ENCODE measurements around the gene ZNF672.
"Not testable (repeated sequence)": the region's sequence is repeated elsewhere in the genome, so short reads cannot be mapped to it uniquely, and the experiment has no call there.

Gene ZNF672

DNA sequence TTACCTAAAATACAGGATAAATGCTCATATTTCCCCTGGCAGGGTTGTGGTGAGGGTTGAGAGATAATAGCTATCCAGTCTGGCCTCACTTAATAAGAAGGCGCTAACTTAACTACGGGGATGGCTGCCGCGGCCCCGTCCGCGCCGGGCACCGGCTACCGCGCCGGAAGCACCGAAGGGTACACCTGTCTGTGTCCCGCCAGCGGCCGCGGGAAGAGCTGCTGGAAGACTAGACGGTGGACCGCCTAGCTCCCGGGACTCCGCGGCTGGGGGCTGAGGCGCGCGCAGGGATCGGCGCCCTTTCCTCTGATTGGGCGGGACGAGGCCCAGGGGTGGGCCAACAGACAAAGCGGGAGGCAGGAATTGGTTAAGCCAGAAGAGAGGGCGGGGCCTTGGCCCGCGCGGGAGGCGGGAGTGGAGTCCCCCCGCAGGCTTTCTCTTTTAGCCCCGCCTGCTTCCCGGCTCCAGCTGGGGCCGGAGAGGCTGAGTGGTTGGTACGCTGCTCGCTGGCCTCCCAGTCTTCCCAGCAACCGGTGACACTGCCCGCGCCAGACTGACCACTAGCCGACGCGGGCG, at the start of gene ZNF672:
TSS of gene ZNF672 (plus strand) at position 444 of the 576 bp plus-strand sequence. CDS start 9,051 bp downstream, outside the sequence.
- TF ChIP-seq YY1 (IDR thresholded peaks at IDR 0.05; ENCODE audit: insufficient read depth, insufficient read length), result no peak
- no peak for TF ChIP-seq ZNF274 (IDR thresholded peaks at IDR 0.05; ENCODE audit: low read depth, low read length)
- no peak for TF ChIP-seq SUZ12 (IDR thresholded peaks at IDR 0.05; ENCODE audit: extremely low read depth, insufficient read depth, insufficient read length)
- Histone ChIP-seq H3K4me3 (ENCODE audit: insufficient read length, low read depth) (peak within 1 kb of the TSS; percentile 91), H3K27me3 (ENCODE audit: insufficient read depth, insufficient read length) (peaks cover 23% of the 10 kb centered on the region), H3K4me1 (ENCODE audit: insufficient read depth, insufficient read length) (peaks cover 6% of the 10 kb centered on the region), H3K9ac (ENCODE audit: insufficient read length, low read depth) (peak within 1 kb of the TSS; percentile 91), H3K9me3 (ENCODE audit: insufficient read depth, low read length) (no peaks in the 10 kb centered on the region), H3K36me3 (ENCODE audit: insufficient read depth, insufficient read length, low read length) (peaks cover 3% of the 10 kb centered on the region)
- DNase-seq (ENCODE audit: low read depth, low spot score), result peak; percentile 97

DNA sequence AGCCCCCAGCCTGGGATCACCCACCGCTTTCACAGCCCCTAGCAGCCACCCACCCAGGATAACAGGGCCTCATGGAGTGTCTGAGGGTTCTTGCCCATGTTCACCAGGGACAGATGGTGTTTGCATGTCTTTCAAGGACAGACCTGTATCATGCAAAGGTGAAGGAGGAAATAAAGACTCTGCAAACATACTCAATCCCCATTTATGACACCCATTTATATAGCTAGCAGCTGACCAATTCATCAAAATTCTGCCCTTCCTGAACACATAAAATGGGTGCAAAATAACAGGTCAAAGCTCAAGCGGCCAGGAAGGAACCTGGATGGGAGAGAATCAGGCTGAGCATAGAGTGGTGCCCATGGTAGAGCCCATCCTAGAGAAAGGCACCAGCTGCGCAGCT, 49.7 kb upstream of the ZNF672 start:
- H3K9ac ChIP-seq (ENCODE audit: insufficient read length, low read depth), result no peak overlapping the region
- no peaks in the 10 kb centered on the region for H3K4me1 ChIP-seq (ENCODE audit: insufficient read depth, insufficient read length)
- no peak for DNase-seq (ENCODE audit: low read depth, low spot score)
- no peak overlapping the region for H3K4me3 ChIP-seq (ENCODE audit: insufficient read length, low read depth)
- H3K9me3 ChIP-seq (ENCODE audit: insufficient read depth, low read length), result 0 out of 2 replicates have a peak, but pooled peaks cover 11% of the 10 kb centered on the region
- peaks cover 3% of the 10 kb centered on the region for H3K27me3 ChIP-seq (ENCODE audit: insufficient read depth, insufficient read length)
- TF ChIP-seq ZNF274 (IDR thresholded peaks at IDR 0.05; ENCODE audit: low read depth, low read length), result no peak
- TF ChIP-seq YY1 (IDR thresholded peaks at IDR 0.05; ENCODE audit: insufficient read depth, insufficient read length), result no peak
- TF ChIP-seq SUZ12 (IDR thresholded peaks at IDR 0.05; ENCODE audit: extremely low read depth, insufficient read depth, insufficient read length), result no peak
- no peaks in the 10 kb centered on the region for H3K36me3 ChIP-seq (ENCODE audit: insufficient read depth, insufficient read length, low read length)

DNA sequence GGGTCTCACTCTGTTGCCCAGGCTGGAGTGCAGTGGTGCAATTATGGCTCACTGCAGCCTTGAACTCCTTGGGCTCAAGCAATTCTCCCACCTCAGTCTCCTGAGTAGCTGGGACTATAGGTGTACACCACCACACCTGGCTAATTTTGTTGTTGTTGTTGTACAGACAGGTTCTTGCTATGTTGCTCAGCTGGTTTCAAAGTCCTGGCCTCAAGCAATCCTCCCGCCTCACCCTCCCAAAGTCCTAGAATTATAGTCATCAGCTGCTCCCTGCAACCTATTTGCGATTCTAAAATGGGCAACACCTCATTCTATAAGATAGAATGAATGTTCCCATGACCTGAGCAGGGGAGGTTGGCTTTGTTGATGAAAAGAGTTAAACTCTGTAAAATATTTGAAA, 48.7 kb upstream of the ZNF672 start:
- DNase-seq (ENCODE audit: low read depth, low spot score); H3K9ac ChIP-seq (ENCODE audit: insufficient read length, low read depth); H3K4me1 ChIP-seq (ENCODE audit: insufficient read depth, insufficient read length); H3K4me3 ChIP-seq (ENCODE audit: insufficient read length, low read depth); H3K27me3 ChIP-seq (ENCODE audit: insufficient read depth, insufficient read length); H3K36me3 ChIP-seq (ENCODE audit: insufficient read depth, insufficient read length, low read length): not testable (repeated sequence)
- 0 out of 2 replicates have a peak, but pooled peaks cover 11% of the 10 kb centered on the region for H3K9me3 ChIP-seq (ENCODE audit: insufficient read depth, low read length)

DNA sequence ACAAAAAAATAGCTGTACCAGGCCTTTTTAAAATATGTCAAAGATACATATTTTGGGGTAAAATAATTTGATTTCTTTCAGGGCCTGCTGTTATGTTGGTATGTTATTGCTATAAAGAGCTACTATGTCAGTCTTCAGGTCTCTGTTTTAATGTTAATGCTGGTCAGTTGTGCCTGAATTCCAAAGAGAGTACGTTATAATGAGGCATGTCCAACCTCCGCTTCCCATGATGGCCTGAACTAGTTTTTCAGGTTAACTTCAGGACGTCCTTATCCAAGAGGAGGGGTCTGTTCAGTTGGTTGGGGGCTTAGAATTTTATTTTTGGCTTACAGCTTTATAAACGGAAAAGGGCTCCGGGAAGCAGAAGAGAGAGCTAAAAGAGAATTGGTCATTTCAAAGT, 47.6 kb upstream of the ZNF672 start:
- H3K27me3 ChIP-seq (ENCODE audit: insufficient read depth, insufficient read length), result peaks cover 3% of the 10 kb centered on the region
- TF ChIP-seq ZNF274 (IDR thresholded peaks at IDR 0.05; ENCODE audit: low read depth, low read length) (no peak), YY1 (IDR thresholded peaks at IDR 0.05; ENCODE audit: insufficient read depth, insufficient read length) (no peak), SUZ12 (IDR thresholded peaks at IDR 0.05; ENCODE audit: extremely low read depth, insufficient read depth, insufficient read length) (no peak)
- H3K9me3 ChIP-seq (ENCODE audit: insufficient read depth, low read length), result 0 out of 2 replicates have a peak, but pooled peaks cover 11% of the 10 kb centered on the region
- no peak overlapping the region for H3K4me3 ChIP-seq (ENCODE audit: insufficient read length, low read depth)
- no peaks in the 10 kb centered on the region for H3K4me1 ChIP-seq (ENCODE audit: insufficient read depth, insufficient read length)
- no peak for DNase-seq (ENCODE audit: low read depth, low spot score)
- H3K9ac ChIP-seq (ENCODE audit: insufficient read length, low read depth), result no peak overlapping the region
- H3K36me3 ChIP-seq (ENCODE audit: insufficient read depth, insufficient read length, low read length), result no peaks in the 10 kb centered on the region

DNA sequence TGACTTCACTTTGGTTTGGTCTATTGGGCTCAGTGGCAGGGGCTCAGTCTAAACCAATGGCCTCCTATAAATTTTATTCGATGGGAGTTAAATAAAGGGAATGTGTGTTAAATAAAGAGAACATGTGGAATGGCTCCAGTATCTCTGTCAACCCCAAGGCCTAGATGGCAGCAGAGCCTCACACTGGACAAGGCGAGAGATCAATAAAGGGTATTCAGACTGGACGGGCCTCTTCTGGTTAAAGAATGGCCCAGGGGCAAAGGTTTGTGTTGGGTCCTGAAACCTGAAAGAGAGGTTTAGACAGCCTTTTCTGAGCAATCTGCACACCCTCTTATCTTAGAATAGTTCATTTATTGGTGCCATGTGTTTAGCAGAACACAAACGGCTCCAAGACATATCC, 47.0 kb upstream of the ZNF672 start:
- Histone ChIP-seq H3K36me3 (ENCODE audit: insufficient read depth, insufficient read length, low read length) (no peaks in the 10 kb centered on the region), H3K4me3 (ENCODE audit: insufficient read length, low read depth) (no peak overlapping the region), H3K4me1 (ENCODE audit: insufficient read depth, insufficient read length) (no peaks in the 10 kb centered on the region), H3K27me3 (ENCODE audit: insufficient read depth, insufficient read length) (peaks cover 3% of the 10 kb centered on the region), H3K9ac (ENCODE audit: insufficient read length, low read depth) (no peak overlapping the region), H3K9me3 (ENCODE audit: insufficient read depth, low read length) (0 out of 2 replicates have a peak, but pooled peaks cover 11% of the 10 kb centered on the region)
- TF ChIP-seq SUZ12 (IDR thresholded peaks at IDR 0.05; ENCODE audit: extremely low read depth, insufficient read depth, insufficient read length) (no peak), ZNF274 (IDR thresholded peaks at IDR 0.05; ENCODE audit: low read depth, low read length) (no peak), YY1 (IDR thresholded peaks at IDR 0.05; ENCODE audit: insufficient read depth, insufficient read length) (no peak)
- DNase-seq (ENCODE audit: low read depth, low spot score), result no peak

DNA sequence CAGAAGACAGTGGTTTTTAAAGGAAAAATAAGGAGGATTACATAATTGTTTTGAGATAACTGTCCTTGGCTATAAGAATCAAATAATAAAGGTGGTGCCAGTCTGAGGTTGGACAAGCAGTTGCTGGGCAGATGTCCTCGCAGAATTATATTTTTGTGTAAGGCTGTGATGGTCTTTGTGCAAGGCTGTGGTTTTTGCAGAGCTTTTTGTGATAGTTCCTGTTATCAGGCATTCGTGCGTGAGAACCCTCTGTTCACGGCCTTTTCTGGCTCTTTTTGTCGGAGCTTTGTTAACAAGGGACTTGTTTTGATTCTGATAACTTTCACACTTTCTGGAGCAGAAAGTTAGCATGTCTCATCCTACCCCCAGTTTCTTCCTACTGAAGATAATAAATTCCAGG, 45.7 kb upstream of the ZNF672 start:
- H3K9me3 ChIP-seq (ENCODE audit: insufficient read depth, low read length), result 0 out of 2 replicates have a peak, but pooled peaks cover 11% of the 10 kb centered on the region
- DNase-seq (ENCODE audit: low read depth, low spot score), result no peak

DNA sequence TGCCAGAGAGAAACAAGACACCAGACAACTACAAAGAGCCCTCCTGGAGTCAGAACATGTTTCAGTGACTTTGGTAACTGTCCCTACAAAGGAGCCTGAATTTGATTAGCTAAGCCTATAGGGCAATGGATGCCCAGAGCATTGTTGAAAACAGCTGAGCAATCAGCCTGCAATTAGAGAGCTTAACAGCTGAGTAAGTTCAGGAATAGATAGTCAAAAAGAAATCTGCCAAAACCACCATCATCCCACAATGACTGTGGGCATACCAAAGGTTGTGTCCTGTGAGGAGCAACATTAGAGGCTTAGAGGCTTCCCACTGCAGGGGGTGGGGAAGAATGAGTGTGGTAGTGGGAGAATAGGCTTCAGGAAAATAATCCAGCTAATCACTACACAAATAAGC, 44.4 kb upstream of the ZNF672 start:
- Histone ChIP-seq H3K4me3 (ENCODE audit: insufficient read length, low read depth) (no peak overlapping the region), H3K36me3 (ENCODE audit: insufficient read depth, insufficient read length, low read length) (no peaks in the 10 kb centered on the region), H3K9ac (ENCODE audit: insufficient read length, low read depth) (no peak overlapping the region), H3K27me3 (ENCODE audit: insufficient read depth, insufficient read length) (peaks cover 3% of the 10 kb centered on the region), H3K4me1 (ENCODE audit: insufficient read depth, insufficient read length) (no peaks in the 10 kb centered on the region), H3K9me3 (ENCODE audit: insufficient read depth, low read length) (0 out of 2 replicates have a peak, but pooled peaks cover 11% of the 10 kb centered on the region)
- DNase-seq (ENCODE audit: low read depth, low spot score), result peak; percentile 68
- no peak for TF ChIP-seq YY1 (IDR thresholded peaks at IDR 0.05; ENCODE audit: insufficient read depth, insufficient read length)
- no peak for TF ChIP-seq SUZ12 (IDR thresholded peaks at IDR 0.05; ENCODE audit: extremely low read depth, insufficient read depth, insufficient read length)
- no peak for TF ChIP-seq ZNF274 (IDR thresholded peaks at IDR 0.05; ENCODE audit: low read depth, low read length)

More for the DNA sequence above, 45.7 kb upstream of the ZNF672 start:
- TF ChIP-seq SUZ12 (IDR thresholded peaks at IDR 0.05; ENCODE audit: extremely low read depth, insufficient read depth, insufficient read length) (no peak), YY1 (IDR thresholded peaks at IDR 0.05; ENCODE audit: insufficient read depth, insufficient read length) (no peak), ZNF274 (IDR thresholded peaks at IDR 0.05; ENCODE audit: low read depth, low read length) (no peak)
- Histone ChIP-seq H3K9ac (ENCODE audit: insufficient read length, low read depth) (no peak overlapping the region), H3K27me3 (ENCODE audit: insufficient read depth, insufficient read length) (peaks cover 3% of the 10 kb centered on the region), H3K4me1 (ENCODE audit: insufficient read depth, insufficient read length) (no peaks in the 10 kb centered on the region), H3K36me3 (ENCODE audit: insufficient read depth, insufficient read length, low read length) (no peaks in the 10 kb centered on the region), H3K4me3 (ENCODE audit: insufficient read length, low read depth) (no peak overlapping the region)

DNA sequence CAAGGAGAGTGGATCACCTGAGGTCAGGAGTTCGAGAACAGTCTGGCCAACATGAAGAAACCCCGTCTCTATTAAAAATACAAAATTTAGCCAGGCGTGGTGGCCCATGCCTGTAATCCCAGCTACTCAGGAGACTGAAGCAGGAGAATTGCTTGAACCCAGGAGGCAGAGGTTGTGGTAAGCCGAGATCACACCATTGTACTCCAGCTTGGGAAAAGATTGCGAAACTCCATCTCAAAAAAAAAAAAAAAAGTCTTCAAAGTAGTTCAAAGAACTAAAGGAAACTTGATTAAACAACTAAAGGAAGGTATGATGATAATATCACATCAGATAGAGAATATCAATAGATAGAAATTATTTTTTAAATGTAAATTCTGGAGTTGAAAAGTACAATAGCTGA, 43.4 kb upstream of the ZNF672 start:
- H3K4me3 ChIP-seq (ENCODE audit: insufficient read length, low read depth); DNase-seq (ENCODE audit: low read depth, low spot score); H3K9ac ChIP-seq (ENCODE audit: insufficient read length, low read depth); H3K4me1 ChIP-seq (ENCODE audit: insufficient read depth, insufficient read length); H3K27me3 ChIP-seq (ENCODE audit: insufficient read depth, insufficient read length); H3K36me3 ChIP-seq (ENCODE audit: insufficient read depth, insufficient read length, low read length): not testable (repeated sequence)
- H3K9me3 ChIP-seq (ENCODE audit: insufficient read depth, low read length), result 0 out of 2 replicates have a peak, but pooled peaks cover 11% of the 10 kb centered on the region
